Epidermal melanocyte (primary cell): Measurements from ENCODE around the gene ZMIZ2.

Experiments used
- DNase-seq: peaks from one replicate; pipeline ENCODE4 v3.0.0; 2011; ENCODE audit warnings: low spot score; ENCODE audit not compliant: insufficient read length

The ZMIZ2 gene

DNA sequence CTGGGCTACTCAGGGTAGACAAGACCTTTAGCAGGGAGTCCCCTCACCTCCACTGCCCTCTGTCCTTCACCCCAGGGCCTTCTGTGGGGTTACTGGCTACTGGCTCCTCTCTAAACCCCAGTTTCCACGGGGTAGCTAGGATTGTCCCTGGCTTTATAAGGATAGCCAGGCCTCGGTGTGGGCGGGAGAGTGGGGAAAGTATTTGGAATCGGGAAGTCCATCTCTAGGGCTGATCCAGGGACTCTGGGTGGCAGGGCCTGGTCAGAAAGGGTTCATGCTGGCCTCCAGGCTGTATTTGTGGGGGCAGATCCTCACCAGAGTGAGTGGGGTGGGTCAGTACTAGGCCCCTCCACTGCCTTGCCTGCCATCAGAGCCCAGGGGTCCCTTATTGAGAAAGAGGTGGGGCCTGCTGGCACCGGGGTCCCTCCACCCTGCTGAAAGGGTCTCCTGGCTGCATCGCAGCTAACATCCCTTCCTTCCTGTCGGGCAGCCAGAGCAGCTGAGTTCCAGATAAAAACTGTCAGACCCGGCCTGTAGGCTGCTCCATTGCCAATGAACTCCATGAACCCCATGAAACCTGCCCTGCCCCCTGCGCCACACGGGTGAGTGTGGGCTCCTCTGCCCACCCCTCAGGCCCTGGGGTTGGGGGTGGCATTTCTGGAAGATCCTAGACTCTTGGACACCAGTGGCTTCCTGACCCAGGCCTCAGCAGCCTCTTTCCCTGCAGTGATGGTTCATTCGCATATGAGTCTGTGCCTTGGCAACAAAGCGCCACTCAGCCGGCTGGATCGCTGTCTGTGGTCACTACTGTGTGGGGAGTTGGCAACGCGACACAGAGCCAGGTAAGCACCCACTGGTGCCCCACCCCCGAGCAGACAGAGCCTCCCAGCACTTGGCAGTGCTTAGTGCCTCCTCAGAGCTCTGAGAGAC is 7.3 kb downstream of the ZMIZ2 start:
- DNase-seq = peak; percentile 9

GRCh38 chr7:44756904-44757303 is 8.3 kb downstream of the ZMIZ2 start:
- DNase-seq = no peak

DNA sequence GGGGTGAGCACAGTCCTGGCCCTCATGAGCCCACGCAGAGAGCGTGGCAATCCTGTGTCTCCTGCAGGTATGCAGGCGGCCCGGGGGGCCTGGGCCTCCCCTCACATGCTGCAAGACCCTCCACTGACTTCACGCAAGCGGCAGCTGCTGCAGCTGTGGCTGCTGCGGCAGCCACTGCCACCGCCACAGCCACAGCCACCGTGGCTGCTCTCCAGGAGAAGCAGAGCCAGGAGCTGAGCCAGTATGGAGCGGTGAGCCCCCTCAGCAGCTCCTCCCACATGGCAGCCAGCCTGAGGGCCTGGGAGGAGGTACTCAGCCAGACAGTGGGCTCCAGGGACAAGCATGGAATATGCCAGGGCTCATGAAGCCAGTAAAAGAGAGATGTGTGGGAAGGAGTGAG is 8.7 kb downstream of the ZMIZ2 start:
- DNase-seq = peak; percentile 11

- DNase-seq = peak; percentile 13
These were observed 9.1 kb downstream of the ZMIZ2 start for GRCh38 chr7:44757739-44758138.

DNA sequence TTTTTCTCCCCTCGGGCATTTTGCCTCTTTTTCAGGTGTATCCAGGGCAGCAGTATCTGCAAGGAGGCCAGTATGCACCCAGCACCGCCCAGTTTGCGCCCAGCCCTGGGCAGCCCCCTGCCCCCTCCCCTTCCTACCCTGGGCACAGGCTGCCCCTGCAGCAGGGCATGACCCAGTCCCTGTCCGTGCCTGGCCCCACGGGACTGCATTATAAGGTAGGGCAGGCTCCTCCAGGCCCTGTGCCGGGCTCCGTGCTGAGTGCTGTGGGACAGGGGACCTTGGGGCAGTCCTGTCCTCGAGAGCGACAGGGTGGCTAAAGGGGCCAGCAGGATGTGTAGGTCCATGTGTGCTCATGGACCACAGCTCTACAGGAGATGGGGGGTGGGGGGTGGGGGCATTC is 10.6 kb downstream of the ZMIZ2 start:
- peak; percentile 17 for DNase-seq

- DNase-seq = peak; percentile 9
These were observed 11.5 kb downstream of the ZMIZ2 start for GRCh38 chr7:44760034-44760580.

DNA sequence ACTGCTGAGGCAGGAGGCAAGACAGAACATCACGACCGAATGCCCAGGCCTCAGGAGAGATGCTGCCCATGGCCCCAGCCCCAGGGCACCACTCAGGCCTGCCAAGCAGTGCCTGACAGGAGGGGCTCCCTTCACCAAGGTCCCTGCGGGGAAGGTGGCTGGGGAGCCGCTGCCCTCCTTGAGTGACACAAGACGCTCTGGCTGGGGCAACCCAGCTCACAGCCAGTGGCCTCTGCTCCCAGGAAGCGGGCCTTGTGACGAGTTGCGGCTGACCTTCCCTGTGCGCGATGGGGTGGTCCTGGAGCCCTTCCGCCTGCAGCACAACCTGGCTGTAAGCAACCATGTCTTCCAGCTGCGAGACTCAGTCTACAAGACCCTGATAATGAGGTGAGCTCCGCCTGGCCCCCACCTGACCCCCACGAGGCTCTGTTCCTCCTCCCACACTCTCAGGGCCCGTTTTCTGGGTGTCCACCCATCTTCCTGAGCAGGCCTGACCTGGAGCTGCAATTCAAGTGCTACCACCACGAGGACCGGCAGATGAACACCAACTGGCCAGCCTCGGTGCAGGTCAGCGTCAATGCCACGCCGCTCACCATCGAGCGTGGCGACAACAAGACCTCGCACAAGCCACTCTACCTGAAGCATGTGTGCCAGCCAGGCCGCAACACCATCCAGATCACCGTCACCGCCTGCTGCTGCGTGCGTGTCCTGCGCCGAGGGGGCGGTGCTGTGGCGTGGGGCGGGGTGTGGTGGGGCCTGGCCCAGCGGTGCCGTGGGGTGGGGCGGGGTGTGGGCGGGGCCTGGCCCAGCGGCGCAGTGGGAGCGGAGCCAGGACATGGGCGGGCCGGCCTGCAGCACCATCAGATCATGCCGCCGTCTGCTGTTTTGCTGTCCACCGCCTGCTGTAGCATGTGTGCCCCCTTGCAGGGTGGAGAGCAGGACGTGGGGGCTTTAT is 12.8 kb downstream of the ZMIZ2 start:
- peak; percentile 8 for DNase-seq

- peak; percentile 18 for DNase-seq
These were observed 13.7 kb downstream of the ZMIZ2 start for GRCh38 chr7:44762300-44762699.

DNA sequence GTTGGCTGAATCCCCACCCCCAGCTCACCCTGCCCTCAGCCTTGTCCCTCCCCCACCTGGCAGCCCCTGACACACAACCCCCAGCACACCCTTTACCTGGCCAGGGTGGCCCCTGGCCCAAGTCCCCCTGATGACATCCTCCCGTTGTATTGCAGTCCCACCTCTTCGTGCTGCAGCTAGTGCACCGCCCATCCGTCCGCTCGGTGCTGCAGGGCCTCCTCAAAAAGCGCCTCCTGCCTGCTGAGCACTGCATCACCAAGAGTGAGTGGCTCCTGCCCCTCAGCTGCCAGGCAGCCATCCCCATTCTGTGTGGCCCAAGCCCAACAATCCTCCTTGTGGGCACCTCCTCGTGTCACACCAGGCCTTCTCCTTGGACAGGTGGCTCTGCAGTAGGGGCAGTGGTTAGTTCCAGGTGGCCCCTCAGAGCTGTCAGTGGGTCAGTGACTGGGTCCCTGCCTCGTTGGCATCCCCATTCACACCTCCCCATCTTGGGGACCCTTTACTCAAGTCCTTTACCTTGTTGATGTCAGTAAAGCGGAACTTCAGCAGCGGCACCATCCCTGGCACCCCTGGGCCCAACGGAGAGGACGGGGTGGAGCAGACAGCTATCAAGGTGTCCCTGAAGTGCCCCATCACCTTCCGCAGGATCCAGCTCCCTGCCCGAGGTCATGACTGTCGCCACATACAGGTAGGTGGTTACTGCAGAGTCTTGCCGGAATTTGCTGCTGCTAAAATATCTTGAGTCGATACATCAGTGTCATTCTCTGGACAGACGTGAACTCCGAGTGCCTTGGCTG is 14.3 kb downstream of the ZMIZ2 start:
- DNase-seq = peak; percentile 9

DNA sequence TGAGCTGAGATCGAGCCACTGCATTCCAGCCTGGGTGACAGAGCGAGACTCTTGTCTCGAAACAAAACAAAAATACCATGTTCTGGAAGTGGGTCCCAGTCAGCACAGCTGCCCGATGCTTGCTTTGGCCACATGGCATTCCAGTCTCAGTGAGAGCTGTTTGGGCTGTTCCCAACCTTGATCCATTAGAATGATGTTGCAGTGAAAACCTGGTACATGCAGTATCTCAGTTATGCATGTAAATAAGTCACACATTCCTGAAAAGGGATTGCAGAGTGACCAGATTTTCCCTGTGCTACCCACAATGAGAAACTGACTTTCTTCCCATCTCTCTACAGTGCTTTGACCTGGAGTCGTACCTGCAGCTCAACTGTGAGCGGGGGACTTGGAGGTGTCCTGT is 15.4 kb downstream of the ZMIZ2 start:
- DNase-seq = peak; percentile 13

DNA sequence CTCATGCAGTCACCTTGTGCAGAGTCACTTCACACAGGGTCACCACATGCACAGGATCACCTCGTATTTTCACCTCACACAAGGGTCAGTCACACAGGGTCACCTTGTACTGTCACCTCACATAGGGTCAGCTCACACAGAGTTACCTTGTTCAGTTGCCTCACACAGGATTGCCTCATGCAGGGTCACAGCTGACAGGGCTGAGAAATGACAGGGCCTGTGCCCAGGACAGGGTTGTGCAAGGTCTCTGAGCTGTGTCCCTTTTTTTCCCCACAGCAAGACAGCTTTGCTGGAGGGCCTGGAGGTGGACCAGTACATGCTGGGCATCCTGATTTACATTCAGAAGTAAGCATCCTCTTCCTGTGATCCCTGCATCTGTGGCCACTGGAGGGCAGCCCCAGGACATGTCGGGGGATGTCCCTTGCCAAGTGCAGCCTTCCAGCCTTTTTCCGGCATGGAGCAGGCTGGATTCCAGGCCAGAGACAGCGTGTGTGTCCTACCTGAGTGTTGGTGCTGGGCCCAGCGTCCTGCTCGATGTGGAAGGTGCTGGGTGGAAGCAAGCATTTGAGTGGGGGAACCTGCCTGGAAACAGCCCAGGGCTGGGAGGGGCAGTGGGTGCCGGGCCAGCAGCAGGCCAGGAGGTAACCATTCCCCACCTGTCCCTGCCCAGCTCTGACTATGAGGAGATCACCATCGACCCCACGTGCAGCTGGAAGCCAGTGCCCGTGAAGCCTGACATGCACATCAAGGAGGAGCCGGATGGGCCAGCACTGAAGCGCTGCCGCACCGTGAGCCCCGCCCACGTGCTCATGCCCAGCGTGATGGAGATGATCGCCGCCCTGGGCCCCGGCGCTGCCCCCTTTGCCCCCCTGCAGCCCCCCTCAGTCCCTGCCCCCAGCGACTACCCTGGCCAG is 16.3 kb downstream of the ZMIZ2 start:
- peak; percentile 13 for DNase-seq

- peak; percentile 11 for DNase-seq
These were observed 17.1 kb downstream of the ZMIZ2 start for GRCh38 chr7:44765579-44766415.

GRCh38 chr7:44766416-44766801 is 17.8 kb downstream of the ZMIZ2 start:
- DNase-seq = peak; percentile 5

GRCh38 chr7:44767134-44767911 is 18.7 kb downstream of the ZMIZ2 start:
- DNase-seq = peak; percentile 14

DNA sequence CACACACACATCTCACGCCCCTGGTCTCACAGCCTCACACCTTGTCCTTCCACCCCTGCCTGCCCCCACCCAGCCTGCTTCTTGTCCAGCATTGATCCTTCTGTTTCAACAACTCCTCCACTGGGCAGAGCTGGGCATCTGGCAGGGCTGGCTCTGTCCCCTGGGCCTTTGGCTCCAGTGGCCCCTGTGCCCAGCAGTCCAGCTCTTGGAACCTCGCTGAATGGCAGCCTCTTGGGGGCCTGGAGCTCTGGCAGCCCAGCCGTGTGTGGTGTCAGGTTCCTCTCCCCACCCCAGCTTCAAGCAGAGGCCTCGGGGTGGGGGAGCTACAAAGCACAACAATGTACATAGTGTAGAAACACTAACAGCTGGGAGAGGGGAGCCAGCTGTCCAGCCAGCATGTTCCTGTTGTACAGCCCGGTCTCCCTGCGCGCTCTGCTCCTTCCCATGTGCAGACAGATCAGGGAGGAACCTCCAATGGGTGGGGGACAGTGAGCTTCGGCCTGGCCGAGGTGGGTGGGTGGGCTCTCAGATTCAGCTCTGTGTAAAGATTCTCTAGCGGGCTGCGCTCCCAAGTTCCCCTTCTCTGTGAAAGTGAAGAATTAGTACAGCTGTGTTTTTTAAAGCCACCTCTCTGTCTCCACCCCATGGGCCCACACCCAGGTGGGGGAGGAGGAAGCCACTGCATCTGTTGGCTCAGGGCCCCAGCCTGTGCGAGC is 19.4 kb downstream of the ZMIZ2 start:
- DNase-seq = peak; percentile 69

GRCh38 chr7:44768628-44769371 is 20.2 kb downstream of the ZMIZ2 start:
- peak; percentile 8 for DNase-seq

- DNase-seq = peak; percentile 6
These were observed 20.7 kb downstream of the ZMIZ2 start for GRCh38 chr7:44769376-44769775.
